Measurements from ENCODE around the gene CDHR2.

The CDHR2 gene

GRCh38 chr5:176642675-176643490 is 93.7 kb downstream of the CDHR2 start:
- Histone ChIP-seq H3K27me3 (peaks cover 36% of the 10 kb centered on the region), H3K36me3 (no peaks in the 10 kb centered on the region), H3K27ac (no peak overlapping the region), H3K9me3 (no peaks in the 10 kb centered on the region), H3K4me1 (ENCODE audit: control insufficient read depth in 1 of 2, insufficient read depth in 1 of 2, low read depth in 1 of 2, low read length in 1 of 2) (peaks cover 13 to 15% of the 10 kb centered on the region in 2 experiments), H3K4me3 (ENCODE audit: low read depth in 1 of 2, low read length in 1 of 2) (no peak overlapping the region)
- no peak for TF ChIP-seq CTCF (IDR thresholded peaks at IDR 0.05)

GRCh38 chr5:176643491-176644219 is 94.5 kb downstream of the CDHR2 start:
- H3K27ac ChIP-seq: no peak overlapping the region
- no peaks in the 10 kb centered on the region for H3K36me3 ChIP-seq
- no peak overlapping the region for H3K4me3 ChIP-seq (ENCODE audit: low read depth in 1 of 2, low read length in 1 of 2)
- H3K27me3 ChIP-seq: peaks cover 36% of the 10 kb centered on the region
- peaks cover 13 to 16% of the 10 kb centered on the region in 2 experiments for H3K4me1 ChIP-seq (ENCODE audit: control insufficient read depth in 1 of 2, insufficient read depth in 1 of 2, low read depth in 1 of 2, low read length in 1 of 2)
- TF ChIP-seq CTCF (IDR thresholded peaks at IDR 0.05): no peak
- H3K9me3 ChIP-seq: no peaks in the 10 kb centered on the region

- Histone ChIP-seq H3K27ac (no peak overlapping the region), H3K4me3 (ENCODE audit: low read depth in 1 of 2, low read length in 1 of 2) (no peak overlapping the region), H3K36me3 (no peaks in the 10 kb centered on the region), H3K9me3 (no peaks in the 10 kb centered on the region), H3K27me3 (peaks cover 37% of the 10 kb centered on the region), H3K4me1 (ENCODE audit: control insufficient read depth in 1 of 2, insufficient read depth in 1 of 2, low read depth in 1 of 2, low read length in 1 of 2) (peaks cover 13 to 16% of the 10 kb centered on the region in 2 experiments)
- TF ChIP-seq CTCF (IDR thresholded peaks at IDR 0.05): no peak
Observed at GRCh38 chr5:176644294-176644693, 95.2 kb downstream of the CDHR2 start.

GRCh38 chr5:176644878-176645670 is 95.9 kb downstream of the CDHR2 start:
- no peak for TF ChIP-seq CTCF (IDR thresholded peaks at IDR 0.05)
- H3K4me1 ChIP-seq (ENCODE audit: control insufficient read depth in 1 of 2, insufficient read depth in 1 of 2, low read depth in 1 of 2, low read length in 1 of 2): peaks cover 13 to 16% of the 10 kb centered on the region in 2 experiments
- H3K27me3 ChIP-seq: peaks cover 45% of the 10 kb centered on the region
- H3K36me3 ChIP-seq: no peaks in the 10 kb centered on the region
- H3K9me3 ChIP-seq: no peaks in the 10 kb centered on the region
- no peak overlapping the region for H3K4me3 ChIP-seq (ENCODE audit: low read depth in 1 of 2, low read length in 1 of 2)
- H3K27ac ChIP-seq: no peak overlapping the region
